NT2/D1 (cell line): ENCODE results near the gene PDSS2.

Experiments used
- YY1 ChIP-seq: IDR thresholded peaks from 2 replicates; pipeline ENCODE4 v1.6.1; 2011; ENCODE audit not compliant: insufficient read length, insufficient read depth
- ZNF274 ChIP-seq: IDR thresholded peaks from 2 replicates; pipeline ENCODE4 v1.6.1; 2011; ENCODE audit warnings: mild to moderate bottlenecking, low read depth, low read length

DNA sequence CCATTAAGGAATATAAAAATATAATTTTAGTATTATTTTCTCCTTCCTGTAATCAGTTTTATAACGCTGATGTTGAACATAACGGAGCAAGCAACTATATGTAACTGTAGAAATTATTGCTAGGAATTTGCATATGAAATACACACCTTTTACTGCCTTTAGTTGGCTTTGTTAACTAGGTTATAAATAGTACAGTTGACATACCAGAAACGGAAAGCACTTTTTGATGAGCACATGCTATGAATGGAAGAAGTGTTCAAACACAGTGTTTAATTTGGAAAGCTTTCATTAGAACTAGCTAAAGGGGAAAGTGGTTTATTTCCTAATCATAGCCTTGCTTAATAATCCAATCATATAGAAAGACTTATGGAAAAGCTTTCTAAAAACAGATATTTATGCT lies 318.8 kb downstream of the PDSS2 start:
- no peak for TF ChIP-seq YY1
- no peak for TF ChIP-seq ZNF274
